GM23338 (cell line): ENCODE data around the gene USH2A. TPM values are rescaled to one million over a fixed set of nuclear protein-coding genes. Genes with fewer than 3 reads are reported as not detected.

Experiments
- CTCF ChIP-seq, 2 experiments: fragments of 200-600 bp in 1 of 2; sonication (generic) in 1 of 2; conservative IDR thresholded peaks; 2 replicates each; pipeline versions ENCODE4 v1.5.1 to v1.6.1; 2016 to 2017; ENCODE audit warnings: antibody characterized with exemption in 2 of 2, low read depth in 2 of 2, mild to moderate bottlenecking in 2 of 2, moderate library complexity in 1 of 2
- ETS1 ChIP-seq: IDR thresholded peaks from 2 replicates; pipeline ENCODE4 v1.6.1; 2016; ENCODE audit warnings: antibody characterized with exemption
- EZH2phosphoT487 ChIP-seq: fragments of 200-600 bp; sonication (generic); IDR thresholded peaks from one replicate; pipeline ENCODE4 v1.8.1; 2018; ENCODE audit warnings: antibody characterized with exemption; ENCODE audit not compliant: unreplicated experiment
- POLR2AphosphoS5 ChIP-seq: IDR thresholded peaks from 2 replicates; pipeline ENCODE4 v1.6.1; 2016; ENCODE audit warnings: antibody characterized with exemption, low read depth
- ZNF114 ChIP-seq: fragments of 250-450 bp; sonication (Bioruptor Pico); IDR thresholded peaks from 2 replicates; pipeline ENCODE4 v1.5.0; 2020; ENCODE audit warnings: mild to moderate bottlenecking, moderate library complexity
- ZNF462 ChIP-seq: fragments of 250-450 bp; sonication (Bioruptor Pico); IDR thresholded peaks from 2 replicates; pipeline ENCODE4 v1.5.0; 2020; ENCODE audit warnings: mild to moderate bottlenecking, moderate library complexity
- polyA plus RNA-seq: library from polyadenylated mRNA; unstranded; fragments of >200 nt; fragmentation: Nextera tagmentation; extraction: Ambion mirVana; gene quantifications from 2 replicates; pipeline ENCODE4 v1.2.1, GENCODE V29; 2016
- total RNA-seq: library from RNA; depleted of rRNA; stranded (reverse); fragments of >200 nt; shearing (Covaris generic); gene quantifications from 2 replicates; pipeline ENCODE4 v1.2.3, GENCODE V29; 2014

Gene USH2A
- total and polyA plus RNA-seq, 2 experiments from 2014 or later = 0.03 TPM

- TF ChIP-seq ZNF462 (CRISPR knock-in tag) (no peak), ZNF114 (CRISPR knock-in tag) (no peak), POLR2AphosphoS5 (no peak), CTCF (conservative IDR thresholded peaks at IDR 0.05; ENCODE audit: low read depth in 2 of 2) (no peak), ETS1 (no peak), EZH2phosphoT487 (no peak)
These were observed 373.4 kb downstream of the USH2A start (continued) for GRCh38 chr1:216049741-216050430.
